Measurements from ENCODE around the gene APBB3. TPM values are rescaled to one million over a fixed set of nuclear protein-coding genes. Genes with fewer than 3 reads are reported as not detected.

Gene APBB3
- total and polyA plus RNA-seq, 9 of the 15 experiments (the other 6 are each of a cell fraction or from before 2014, with no cell fraction given), result 0.17 to 24.3 (median 9.5) TPM

- TF ChIP-seq, protein P1, sequence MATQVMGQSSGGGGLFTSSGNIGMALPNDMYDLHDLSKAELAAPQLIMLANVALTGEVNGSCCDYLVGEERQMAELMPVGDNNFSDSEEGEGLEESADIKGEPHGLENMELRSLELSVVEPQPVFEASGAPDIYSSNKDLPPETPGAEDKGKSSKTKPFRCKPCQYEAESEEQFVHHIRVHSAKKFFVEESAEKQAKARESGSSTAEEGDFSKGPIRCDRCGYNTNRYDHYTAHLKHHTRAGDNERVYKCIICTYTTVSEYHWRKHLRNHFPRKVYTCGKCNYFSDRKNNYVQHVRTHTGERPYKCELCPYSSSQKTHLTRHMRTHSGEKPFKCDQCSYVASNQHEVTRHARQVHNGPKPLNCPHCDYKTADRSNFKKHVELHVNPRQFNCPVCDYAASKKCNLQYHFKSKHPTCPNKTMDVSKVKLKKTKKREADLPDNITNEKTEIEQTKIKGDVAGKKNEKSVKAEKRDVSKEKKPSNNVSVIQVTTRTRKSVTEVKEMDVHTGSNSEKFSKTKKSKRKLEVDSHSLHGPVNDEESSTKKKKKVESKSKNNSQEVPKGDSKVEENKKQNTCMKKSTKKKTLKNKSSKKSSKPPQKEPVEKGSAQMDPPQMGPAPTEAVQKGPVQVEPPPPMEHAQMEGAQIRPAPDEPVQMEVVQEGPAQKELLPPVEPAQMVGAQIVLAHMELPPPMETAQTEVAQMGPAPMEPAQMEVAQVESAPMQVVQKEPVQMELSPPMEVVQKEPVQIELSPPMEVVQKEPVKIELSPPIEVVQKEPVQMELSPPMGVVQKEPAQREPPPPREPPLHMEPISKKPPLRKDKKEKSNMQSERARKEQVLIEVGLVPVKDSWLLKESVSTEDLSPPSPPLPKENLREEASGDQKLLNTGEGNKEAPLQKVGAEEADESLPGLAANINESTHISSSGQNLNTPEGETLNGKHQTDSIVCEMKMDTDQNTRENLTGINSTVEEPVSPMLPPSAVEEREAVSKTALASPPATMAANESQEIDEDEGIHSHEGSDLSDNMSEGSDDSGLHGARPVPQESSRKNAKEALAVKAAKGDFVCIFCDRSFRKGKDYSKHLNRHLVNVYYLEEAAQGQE (IDR thresholded peaks at IDR 0.05; ENCODE audit: borderline replicate concordance), result 0 out of 2 replicates have a peak, but pooled peaks have one; percentile 8
- TF ChIP-seq, protein P1 (CRISPR knock-in tag; IDR thresholded peaks at IDR 0.05; ENCODE audit: low read depth), result no peak
- TF ChIP-seq GTF2F1 (IDR thresholded peaks at IDR 0.05; ENCODE audit: low read depth, low read length) (no peak), TAF9B (IDR thresholded peaks at IDR 0.05; ENCODE audit: partially characterized antibody) (no peak), PTBP1 (IDR thresholded peaks at IDR 0.05; ENCODE audit: low read depth, low read length) (no peak), TRIM24 (IDR thresholded peaks at IDR 0.05) (peak; percentile 39 to 57; a peak in 2 of 4 replicates), FOXP1 (CRISPR knock-in tag; IDR thresholded peaks at IDR 0.05) (no peak), CBFA2T2 (conservative IDR thresholded peaks at IDR 0.05) (peak; percentile 20; the same call in 1 of the 2 replicates), ZZZ3 (IDR thresholded peaks at IDR 0.05) (no peak)
- TF ChIP-seq, protein P2, sequence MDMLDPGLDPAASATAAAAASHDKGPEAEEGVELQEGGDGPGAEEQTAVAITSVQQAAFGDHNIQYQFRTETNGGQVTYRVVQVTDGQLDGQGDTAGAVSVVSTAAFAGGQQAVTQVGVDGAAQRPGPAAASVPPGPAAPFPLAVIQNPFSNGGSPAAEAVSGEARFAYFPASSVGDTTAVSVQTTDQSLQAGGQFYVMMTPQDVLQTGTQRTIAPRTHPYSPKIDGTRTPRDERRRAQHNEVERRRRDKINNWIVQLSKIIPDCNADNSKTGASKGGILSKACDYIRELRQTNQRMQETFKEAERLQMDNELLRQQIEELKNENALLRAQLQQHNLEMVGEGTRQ (CRISPR knock-in tag; IDR thresholded peaks at IDR 0.05), result no peak
- TF ChIP-seq, protein P3, sequence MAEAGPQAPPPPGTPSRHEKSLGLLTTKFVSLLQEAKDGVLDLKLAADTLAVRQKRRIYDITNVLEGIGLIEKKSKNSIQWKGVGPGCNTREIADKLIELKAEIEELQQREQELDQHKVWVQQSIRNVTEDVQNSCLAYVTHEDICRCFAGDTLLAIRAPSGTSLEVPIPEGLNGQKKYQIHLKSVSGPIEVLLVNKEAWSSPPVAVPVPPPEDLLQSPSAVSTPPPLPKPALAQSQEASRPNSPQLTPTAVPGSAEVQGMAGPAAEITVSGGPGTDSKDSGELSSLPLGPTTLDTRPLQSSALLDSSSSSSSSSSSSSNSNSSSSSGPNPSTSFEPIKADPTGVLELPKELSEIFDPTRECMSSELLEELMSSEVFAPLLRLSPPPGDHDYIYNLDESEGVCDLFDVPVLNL (CRISPR knock-in tag; IDR thresholded peaks at IDR 0.05; ENCODE audit: low read depth), result no peak
- TF ChIP-seq, protein P4, sequence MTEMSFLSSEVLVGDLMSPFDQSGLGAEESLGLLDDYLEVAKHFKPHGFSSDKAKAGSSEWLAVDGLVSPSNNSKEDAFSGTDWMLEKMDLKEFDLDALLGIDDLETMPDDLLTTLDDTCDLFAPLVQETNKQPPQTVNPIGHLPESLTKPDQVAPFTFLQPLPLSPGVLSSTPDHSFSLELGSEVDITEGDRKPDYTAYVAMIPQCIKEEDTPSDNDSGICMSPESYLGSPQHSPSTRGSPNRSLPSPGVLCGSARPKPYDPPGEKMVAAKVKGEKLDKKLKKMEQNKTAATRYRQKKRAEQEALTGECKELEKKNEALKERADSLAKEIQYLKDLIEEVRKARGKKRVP (CRISPR knock-in tag; IDR thresholded peaks at IDR 0.05), result peak; percentile 52; the same call in 1 of the 2 replicates
- TF ChIP-seq, protein P5, sequence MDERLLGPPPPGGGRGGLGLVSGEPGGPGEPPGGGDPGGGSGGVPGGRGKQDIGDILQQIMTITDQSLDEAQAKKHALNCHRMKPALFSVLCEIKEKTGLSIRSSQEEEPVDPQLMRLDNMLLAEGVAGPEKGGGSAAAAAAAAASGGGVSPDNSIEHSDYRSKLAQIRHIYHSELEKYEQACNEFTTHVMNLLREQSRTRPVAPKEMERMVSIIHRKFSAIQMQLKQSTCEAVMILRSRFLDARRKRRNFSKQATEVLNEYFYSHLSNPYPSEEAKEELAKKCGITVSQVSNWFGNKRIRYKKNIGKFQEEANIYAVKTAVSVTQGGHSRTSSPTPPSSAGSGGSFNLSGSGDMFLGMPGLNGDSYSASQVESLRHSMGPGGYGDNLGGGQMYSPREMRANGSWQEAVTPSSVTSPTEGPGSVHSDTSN (CRISPR knock-in tag; IDR thresholded peaks at IDR 0.05; ENCODE audit: low read depth), result no peak
- TF ChIP-seq, protein P5 (tag; conservative IDR thresholded peaks at IDR 0.05; ENCODE audit: low read depth), result no peak; the same call in 1 of the 2 replicates
Measured at GRCh38 chr5:140554454-140554853, 9.9 kb downstream of the APBB3 start (continued).

Data from K562 (cell line).